ENCODE measurements around the gene KCNQ1OT1.

The KCNQ1OT1 gene

GRCh38 chr11:2612884-2613571 is 86.8 kb downstream of the KCNQ1OT1 start:
- H3K4me3 ChIP-seq (ENCODE audit: low read length) = no peak overlapping the region
- H3K79me2 ChIP-seq (ENCODE audit: low read length) = no peaks in the 10 kb centered on the region
- H3K27me3 ChIP-seq (ENCODE audit: low read depth, low read length) = peaks cover 19% of the 10 kb centered on the region; the same call in 1 of the 2 replicates
- no peak overlapping the region for H3K4me2 ChIP-seq (ENCODE audit: low read length)
- H3K9ac ChIP-seq (ENCODE audit: low read length) = no peak overlapping the region
- no peaks in the 10 kb centered on the region for H4K20me1 ChIP-seq (ENCODE audit: insufficient read depth, low read length)
- H3K27ac ChIP-seq (ENCODE audit: low read length) = no peak overlapping the region
- no peaks in the 10 kb centered on the region for H3K9me3 ChIP-seq (ENCODE audit: insufficient read depth, low read length)
- H2AFZ ChIP-seq (ENCODE audit: low read depth, low read length) = no peak overlapping the region
- no peaks in the 10 kb centered on the region for H3K4me1 ChIP-seq (ENCODE audit: low read length)
- TF ChIP-seq EZH2phosphoT487 (IDR thresholded peaks at IDR 0.05; ENCODE audit: low read depth) (no peak), CTCF (IDR thresholded peaks at IDR 0.05; ENCODE audit: low read depth, low read length) (no peak)
- H3K36me3 ChIP-seq (replicated peaks; ENCODE audit: low read depth, low read length) = no peaks in the 10 kb centered on the region

- no peaks in the 10 kb centered on the region for H3K36me3 ChIP-seq (replicated peaks; ENCODE audit: low read depth, low read length)
- H3K4me2 ChIP-seq (ENCODE audit: low read length) = no peak overlapping the region
- no peak overlapping the region for H3K9ac ChIP-seq (ENCODE audit: low read length)
- H3K27me3 ChIP-seq (ENCODE audit: low read depth, low read length) = peaks cover 33% of the 10 kb centered on the region
- no peaks in the 10 kb centered on the region for H4K20me1 ChIP-seq (ENCODE audit: insufficient read depth, low read length)
- no peak overlapping the region for H2AFZ ChIP-seq (ENCODE audit: low read depth, low read length)
- H3K27ac ChIP-seq (ENCODE audit: low read length) = no peak overlapping the region
- no peak overlapping the region for H3K4me3 ChIP-seq (ENCODE audit: low read length)
- no peaks in the 10 kb centered on the region for H3K9me3 ChIP-seq (ENCODE audit: insufficient read depth, low read length)
- TF ChIP-seq EZH2phosphoT487 (IDR thresholded peaks at IDR 0.05; ENCODE audit: low read depth) (no peak), CTCF (IDR thresholded peaks at IDR 0.05; ENCODE audit: low read depth, low read length) (no peak)
- no peaks in the 10 kb centered on the region for H3K79me2 ChIP-seq (ENCODE audit: low read length)
- H3K4me1 ChIP-seq (ENCODE audit: low read length) = no peaks in the 10 kb centered on the region
Observed at GRCh38 chr11:2609345-2609744, 90.4 kb downstream of the KCNQ1OT1 start.

- Histone ChIP-seq H2AFZ (ENCODE audit: low read depth, low read length) (no peak overlapping the region), H3K4me1 (ENCODE audit: low read length) (no peaks in the 10 kb centered on the region), H3K4me3 (ENCODE audit: low read length) (no peak overlapping the region), H3K4me2 (ENCODE audit: low read length) (no peak overlapping the region), H3K79me2 (ENCODE audit: low read length) (no peaks in the 10 kb centered on the region), H3K27ac (ENCODE audit: low read length) (no peak overlapping the region), H3K9me3 (ENCODE audit: insufficient read depth, low read length) (peaks cover 3% of the 10 kb centered on the region; the same call in 1 of the 2 replicates), H3K9ac (ENCODE audit: low read length) (no peak overlapping the region), H4K20me1 (ENCODE audit: insufficient read depth, low read length) (no peaks in the 10 kb centered on the region), H3K27me3 (ENCODE audit: low read depth, low read length) (peaks cover 34% of the 10 kb centered on the region), H3K36me3 (replicated peaks; ENCODE audit: low read depth, low read length) (no peaks in the 10 kb centered on the region)
- TF ChIP-seq CTCF (IDR thresholded peaks at IDR 0.05; ENCODE audit: low read depth, low read length) (no peak), EZH2phosphoT487 (IDR thresholded peaks at IDR 0.05; ENCODE audit: low read depth) (no peak)
Observed at GRCh38 chr11:2599561-2600189, 100.1 kb downstream of the KCNQ1OT1 start.

- Histone ChIP-seq H3K27me3 (ENCODE audit: low read depth, low read length) (peaks cover 35% of the 10 kb centered on the region), H3K9me3 (ENCODE audit: insufficient read depth, low read length) (peaks cover 3% of the 10 kb centered on the region; the same call in 1 of the 2 replicates), H3K4me1 (ENCODE audit: low read length) (no peaks in the 10 kb centered on the region)
Observed at GRCh38 chr11:2595204-2595603, 104.6 kb downstream of the KCNQ1OT1 start.

More at GRCh38 chr11:2595204-2595603, 104.6 kb downstream of the KCNQ1OT1 start:
- Histone ChIP-seq H2AFZ (ENCODE audit: low read depth, low read length) (no peak overlapping the region), H3K9ac (ENCODE audit: low read length) (no peak overlapping the region), H4K20me1 (ENCODE audit: insufficient read depth, low read length) (no peaks in the 10 kb centered on the region), H3K4me2 (ENCODE audit: low read length) (no peak overlapping the region), H3K4me3 (ENCODE audit: low read length) (no peak overlapping the region), H3K27ac (ENCODE audit: low read length) (no peak overlapping the region), H3K36me3 (replicated peaks; ENCODE audit: low read depth, low read length) (no peaks in the 10 kb centered on the region), H3K79me2 (ENCODE audit: low read length) (no peaks in the 10 kb centered on the region)
- no peak for TF ChIP-seq EZH2phosphoT487 (IDR thresholded peaks at IDR 0.05; ENCODE audit: low read depth)
- TF ChIP-seq CTCF (IDR thresholded peaks at IDR 0.05; ENCODE audit: low read depth, low read length) = no peak

Data from OCI-LY3 (cell line).